Measurements from ENCODE around the gene FUT6. TPM values are rescaled to one million over a fixed set of nuclear protein-coding genes. Genes with fewer than 3 reads are reported as not detected.

The FUT6 gene
- total and polyA plus RNA-seq, 5 donors: not detected

GRCh38 chr19:5825178-5825577 is 14.3 kb downstream of the FUT6 start:
- intact Hi-C loops (cut with DNase I): loop anchor here in 2 of 4 donors (10.0 kb wide), 1 partner anchor 60 kb away; no protein-coding TSS in a partner anchor
- peaks cover 2% of the 10 kb centered on the region for H3K4me1 ChIP-seq (ENCODE audit: control insufficient read depth, insufficient read depth, low read length)
- DNase-seq (no peak), ATAC-seq (no peak)
- no peak overlapping the region for H3K27ac ChIP-seq (ENCODE audit: low read length)
- H3K4me3 ChIP-seq (ENCODE audit: low read length): no peak overlapping the region
- no peaks in the 10 kb centered on the region for H3K27me3 ChIP-seq (ENCODE audit: control insufficient read depth, insufficient read depth)
- no peaks in the 10 kb centered on the region for H3K9me3 ChIP-seq (ENCODE audit: control insufficient read depth, low read length)
- 88% methylated on average over 21 of the region's 21 CpGs for WGBS

- no peaks in the 10 kb centered on the region for H3K27me3 ChIP-seq (ENCODE audit: control insufficient read depth, insufficient read depth)
- peaks cover 2% of the 10 kb centered on the region for H3K4me1 ChIP-seq (ENCODE audit: control insufficient read depth, insufficient read depth, low read length)
- no peak for DNase-seq
- H3K4me3 ChIP-seq (ENCODE audit: low read length): no peak overlapping the region
- intact Hi-C loops (cut with DNase I): loop anchor here in 2 of 4 donors (10.0 kb wide), 1 partner anchor 60 kb away; no protein-coding TSS in a partner anchor
- H3K9me3 ChIP-seq (ENCODE audit: control insufficient read depth, low read length): no peaks in the 10 kb centered on the region
- ATAC-seq: no peak
- 80% methylated on average over 10 of the region's 10 CpGs for WGBS
- H3K27ac ChIP-seq (ENCODE audit: low read length): no peak overlapping the region
Observed at GRCh38 chr19:5824751-5825150, 14.8 kb downstream of the FUT6 start.

DNA sequence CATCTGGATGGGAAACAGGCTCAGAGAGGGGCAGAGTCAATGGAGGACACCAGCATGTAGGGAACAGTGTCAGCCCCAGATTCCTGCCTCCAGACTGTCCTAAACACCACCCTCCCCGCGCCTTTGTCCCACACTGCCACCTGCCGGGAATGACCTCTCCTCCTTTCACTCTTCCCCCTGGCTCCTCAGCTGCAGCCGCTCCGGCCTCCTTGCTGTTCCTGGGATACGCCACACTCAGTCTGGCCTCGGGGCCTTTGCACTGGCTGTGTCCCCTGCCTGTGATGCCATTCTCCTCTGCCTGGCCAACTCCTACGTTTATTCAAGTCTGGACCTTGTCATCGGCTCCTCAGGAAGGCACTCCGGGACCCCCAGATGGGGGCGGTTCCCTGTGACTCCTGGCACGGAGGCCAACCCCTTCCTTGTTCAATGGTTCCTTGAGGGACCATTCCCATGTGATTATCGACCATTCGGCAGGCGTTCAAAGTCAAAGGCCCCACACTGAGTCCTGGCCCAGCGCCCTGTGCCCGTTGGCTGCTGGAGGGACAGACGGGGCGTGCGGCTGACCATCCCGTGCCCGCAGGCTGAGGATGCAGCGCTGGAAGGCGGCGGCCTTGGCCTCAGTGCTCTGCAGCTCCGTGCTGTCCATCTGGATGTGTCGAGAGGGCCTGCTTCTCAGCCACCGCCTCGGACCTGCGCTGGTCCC is 15.8 kb downstream of the FUT6 start:
- Histone ChIP-seq H3K27ac (ENCODE audit: low read length) (no peak overlapping the region), H3K27me3 (ENCODE audit: control insufficient read depth, insufficient read depth) (no peaks in the 10 kb centered on the region), H3K4me3 (ENCODE audit: low read length) (no peak overlapping the region), H3K4me1 (ENCODE audit: control insufficient read depth, insufficient read depth, low read length) (peaks cover 2% of the 10 kb centered on the region), H3K9me3 (ENCODE audit: control insufficient read depth, low read length) (no peaks in the 10 kb centered on the region)
- intact Hi-C loops (cut with DNase I): loop anchor here in 2 of 4 donors (10.0 kb wide), 1 partner anchor 61 kb away; no protein-coding TSS in a partner anchor
- WGBS: 81% methylated on average over 30 of the region's 30 CpGs
- ATAC-seq (no peak), DNase-seq (no peak)

- no peaks in the 10 kb centered on the region for H3K9me3 ChIP-seq (ENCODE audit: control insufficient read depth, low read length)
- intact Hi-C loops (cut with DNase I): loop anchor here in 2 of 4 donors (10.0 kb wide), 1 partner anchor 62 kb away; no protein-coding TSS in a partner anchor
- H3K27me3 ChIP-seq (ENCODE audit: control insufficient read depth, insufficient read depth): no peaks in the 10 kb centered on the region
- DNase-seq (no peak), ATAC-seq (no peak)
- no peak overlapping the region for H3K27ac ChIP-seq (ENCODE audit: low read length)
- peaks cover under 1% of the 10 kb centered on the region for H3K4me1 ChIP-seq (ENCODE audit: control insufficient read depth, insufficient read depth, low read length)
- H3K4me3 ChIP-seq (ENCODE audit: low read length): no peak overlapping the region
- 45% methylated on average over 30 of the region's 30 CpGs for WGBS
Observed at GRCh38 chr19:5822181-5822844, 17.2 kb downstream of the FUT6 start.

GRCh38 chr19:5821521-5822180 is 17.9 kb downstream of the FUT6 start:
- H3K27ac ChIP-seq (ENCODE audit: low read length): no peak overlapping the region
- intact Hi-C loops (cut with DNase I): loop anchor here in 2 of 4 donors (10.0 kb wide), 1 partner anchor 63 kb away; no protein-coding TSS in a partner anchor
- DNase-seq: no peak
- no peaks in the 10 kb centered on the region for H3K27me3 ChIP-seq (ENCODE audit: control insufficient read depth, insufficient read depth)
- H3K9me3 ChIP-seq (ENCODE audit: control insufficient read depth, low read length): no peaks in the 10 kb centered on the region
- no peak for ATAC-seq
- no peaks in the 10 kb centered on the region for H3K4me1 ChIP-seq (ENCODE audit: control insufficient read depth, insufficient read depth, low read length)
- no peak overlapping the region for H3K4me3 ChIP-seq (ENCODE audit: low read length)
- WGBS: 63% methylated on average over 8 of the region's 8 CpGs

- Histone ChIP-seq H3K4me3 (ENCODE audit: low read length) (no peak overlapping the region), H3K27me3 (ENCODE audit: control insufficient read depth, insufficient read depth) (no peaks in the 10 kb centered on the region), H3K9me3 (ENCODE audit: control insufficient read depth, low read length) (no peaks in the 10 kb centered on the region), H3K27ac (ENCODE audit: low read length) (no peak overlapping the region), H3K4me1 (ENCODE audit: control insufficient read depth, insufficient read depth, low read length) (no peaks in the 10 kb centered on the region)
- no peak for ATAC-seq
- intact Hi-C loops (cut with DNase I): loop anchor here in 2 of 4 donors (10.0 kb wide), 1 partner anchor 64 kb away; no protein-coding TSS in a partner anchor
- DNase-seq: no peak
- WGBS: 52% methylated on average over 6 of the region's 6 CpGs
Observed at GRCh38 chr19:5820785-5821184, 18.7 kb downstream of the FUT6 start.

- H3K27me3 ChIP-seq (ENCODE audit: control insufficient read depth, insufficient read depth): no peaks in the 10 kb centered on the region
- intact Hi-C loops (cut with DNase I): no loop called here
- WGBS: 79% methylated on average over 10 of the region's 10 CpGs
Observed at GRCh38 chr19:5818594-5818993, 20.9 kb downstream of the FUT6 start.

DNA sequence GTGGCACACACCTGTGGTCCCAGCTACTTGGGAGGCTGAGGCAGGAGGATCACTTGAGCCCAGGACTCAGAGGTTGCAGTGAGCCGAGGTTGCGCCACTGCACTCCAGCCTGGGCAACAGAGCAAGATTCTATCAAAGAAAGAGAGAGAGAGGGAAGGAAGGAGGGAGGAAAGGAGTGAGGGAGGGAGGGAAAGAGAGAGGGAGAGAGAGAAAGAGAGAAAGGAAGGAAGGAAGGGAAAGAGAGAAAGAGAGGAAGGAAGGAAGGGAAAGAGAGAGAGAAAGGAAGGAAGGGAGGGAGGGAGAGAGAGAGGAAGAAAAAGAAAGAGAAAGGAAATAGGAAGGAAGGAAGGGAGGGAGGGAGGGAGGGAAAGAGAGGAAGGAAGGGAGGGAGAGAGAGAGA is 22.3 kb downstream of the FUT6 start:
- no peaks in the 10 kb centered on the region for H3K27me3 ChIP-seq (ENCODE audit: control insufficient read depth, insufficient read depth)
- ATAC-seq: no peak
- no peaks in the 10 kb centered on the region for H3K9me3 ChIP-seq (ENCODE audit: control insufficient read depth, low read length)
- 97% methylated on average over 2 of the region's 2 CpGs for WGBS
- no peaks in the 10 kb centered on the region for H3K4me1 ChIP-seq (ENCODE audit: control insufficient read depth, insufficient read depth, low read length)
- DNase-seq: no peak
- intact Hi-C loops (cut with DNase I): no loop called here
- no peak overlapping the region for H3K4me3 ChIP-seq (ENCODE audit: low read length)
- no peak overlapping the region for H3K27ac ChIP-seq (ENCODE audit: low read length)

More at GRCh38 chr19:5818594-5818993, 20.9 kb downstream of the FUT6 start:
- Histone ChIP-seq H3K27ac (ENCODE audit: low read length) (no peak overlapping the region), H3K4me3 (ENCODE audit: low read length) (no peak overlapping the region), H3K4me1 (ENCODE audit: control insufficient read depth, insufficient read depth, low read length) (no peaks in the 10 kb centered on the region), H3K9me3 (ENCODE audit: control insufficient read depth, low read length) (no peaks in the 10 kb centered on the region)
- DNase-seq: no peak
- ATAC-seq: no peak

DNA sequence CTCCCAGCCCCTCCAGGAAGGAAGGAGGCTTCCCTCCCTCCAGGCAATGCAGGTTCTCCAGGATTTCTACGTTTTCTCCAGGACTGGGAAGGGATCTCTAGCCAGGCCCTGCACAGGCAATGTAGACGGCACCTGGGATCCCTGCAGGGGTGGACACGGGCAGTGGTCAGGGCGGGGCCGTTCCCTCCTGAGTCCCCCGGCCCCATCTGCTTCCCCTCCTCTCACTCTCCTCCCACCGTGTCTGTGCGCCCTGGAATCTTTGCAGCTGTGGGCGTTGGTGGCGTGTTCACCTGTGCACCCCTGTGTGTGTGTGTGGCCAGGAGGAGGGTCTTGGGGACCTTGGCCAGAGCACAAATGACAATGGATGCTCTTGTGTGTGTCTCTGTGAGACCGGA is 24.7 kb downstream of the FUT6 start:
- ATAC-seq (peak; percentile 10 to 31), DNase-seq (no peak)
- H3K4me3 ChIP-seq (ENCODE audit: low read length): no peak overlapping the region
- H3K27me3 ChIP-seq (ENCODE audit: control insufficient read depth, insufficient read depth): no peaks in the 10 kb centered on the region
- intact Hi-C loops (cut with DNase I): no loop called here
- H3K9me3 ChIP-seq (ENCODE audit: control insufficient read depth, low read length): no peaks in the 10 kb centered on the region
- no peak overlapping the region for H3K27ac ChIP-seq (ENCODE audit: low read length)
- 68% methylated on average over 11 of the region's 11 CpGs for WGBS
- no peaks in the 10 kb centered on the region for H3K4me1 ChIP-seq (ENCODE audit: control insufficient read depth, insufficient read depth, low read length)

- intact Hi-C loops (cut with DNase I): no loop called here
- no peak for ATAC-seq
- no peak for DNase-seq
- H3K4me1 ChIP-seq (ENCODE audit: control insufficient read depth, insufficient read depth, low read length): no peaks in the 10 kb centered on the region
- no peak overlapping the region for H3K4me3 ChIP-seq (ENCODE audit: low read length)
- H3K27ac ChIP-seq (ENCODE audit: low read length): no peak overlapping the region
- no peaks in the 10 kb centered on the region for H3K27me3 ChIP-seq (ENCODE audit: control insufficient read depth, insufficient read depth)
- WGBS: 71% methylated on average over 9 of the region's 9 CpGs
- H3K9me3 ChIP-seq (ENCODE audit: control insufficient read depth, low read length): no peaks in the 10 kb centered on the region
Observed at GRCh38 chr19:5814123-5814851, 25.2 kb downstream of the FUT6 start.

All from right cardiac atrium (tissue), 5 donors.